ENCODE data around the gene RNU6-9. TPM values are rescaled to one million over a fixed set of nuclear protein-coding genes. Genes with fewer than 3 reads are reported as not detected.

Gene RNU6-9
- polyA plus RNA-seq, 4 donors: not detected

DNA sequence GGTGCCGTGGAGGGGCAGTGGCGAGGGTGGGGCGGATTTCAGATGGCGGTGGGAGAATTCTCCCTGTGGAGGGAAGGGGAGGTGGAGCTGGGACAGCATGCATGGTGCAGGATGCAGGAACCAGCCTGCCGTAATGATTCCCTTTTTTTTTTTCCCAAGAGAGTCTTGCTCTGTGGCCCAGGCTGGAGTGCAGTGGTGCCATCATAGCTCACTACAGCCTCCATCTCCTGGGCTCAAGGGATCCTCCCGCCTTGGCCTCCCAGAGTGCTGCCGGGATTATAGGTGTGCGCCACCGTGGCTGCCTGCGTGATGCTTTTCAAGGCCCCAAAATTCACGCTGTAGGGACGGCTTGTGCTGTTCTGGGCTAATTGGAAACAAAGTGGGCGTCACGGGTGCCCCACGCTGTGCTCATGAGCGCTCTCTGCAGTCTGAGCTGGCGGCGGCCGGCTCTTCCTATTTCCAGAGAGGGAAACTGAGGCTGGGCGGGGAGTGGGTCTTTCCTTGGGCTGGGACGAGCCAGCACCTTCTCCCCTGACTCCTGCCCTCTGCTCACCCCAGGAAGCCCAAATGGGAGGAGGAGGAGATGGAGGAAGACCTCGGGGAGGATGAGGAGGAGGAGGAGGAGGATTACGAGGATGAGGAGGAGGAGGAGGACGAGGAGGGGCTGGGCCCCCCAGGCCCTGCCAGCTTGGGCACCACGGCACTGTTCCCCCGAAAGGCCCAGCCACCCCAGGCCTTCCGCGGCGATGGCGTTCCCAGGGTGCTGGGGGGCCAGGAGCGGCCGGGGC, 38.8 kb downstream of the RNU6-9 start:
- DNase-seq (ENCODE audit: low read depth in 4 of 4, low spot score in 3 of 4): no peak

GRCh38 chr19:932648-933552, 39.6 kb downstream of the RNU6-9 start:
- peak in 2 of 4 donors; percentile 73 to 79 for DNase-seq (ENCODE audit: low read depth in 4 of 4, low spot score in 3 of 4)

- no peak for DNase-seq (ENCODE audit: low read depth in 4 of 4, low spot score in 3 of 4)
These were observed 40.2 kb downstream of the RNU6-9 start for GRCh38 chr19:933553-933882.

- no peak for DNase-seq (ENCODE audit: low read depth in 4 of 4, low spot score in 3 of 4)
These were observed 41.0 kb downstream of the RNU6-9 start for GRCh38 chr19:934197-934840.

DNA sequence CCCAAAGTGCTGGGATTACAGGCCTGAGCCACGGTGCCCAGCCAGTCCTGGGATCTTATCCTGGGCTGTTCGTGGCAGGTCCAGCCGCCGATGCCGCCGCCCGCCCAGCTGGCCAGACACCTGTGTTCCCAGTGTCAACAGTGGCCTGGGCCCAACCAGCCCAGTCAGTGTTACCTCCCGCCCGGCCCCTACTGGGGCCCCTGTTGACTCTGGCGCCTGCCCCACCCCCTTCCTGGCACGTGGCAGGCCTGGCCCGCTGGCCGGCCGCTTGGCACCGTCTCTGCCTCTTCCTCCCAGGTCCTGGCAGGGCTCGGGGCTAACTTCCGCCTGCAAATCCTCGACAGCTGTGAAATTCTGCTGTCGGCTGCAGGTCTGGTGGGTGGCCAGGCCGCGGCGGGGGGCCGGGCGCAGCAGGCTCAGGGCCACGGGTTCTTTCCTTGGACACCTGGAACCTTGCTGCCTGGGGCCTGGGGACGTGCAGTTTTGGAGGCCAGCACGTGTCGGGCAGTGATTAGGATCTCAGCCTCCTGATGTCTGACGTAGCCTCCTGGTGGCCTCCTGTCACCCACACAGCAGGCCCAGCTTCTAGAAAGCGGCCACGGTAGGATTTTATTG, 41.7 kb downstream of the RNU6-9 start:
- no peak for DNase-seq (ENCODE audit: low read depth in 4 of 4, low spot score in 3 of 4)

GRCh38 chr19:936175-936546, 42.9 kb downstream of the RNU6-9 start:
- DNase-seq (ENCODE audit: low read depth in 4 of 4, low spot score in 3 of 4): no peak

- no peak for DNase-seq (ENCODE audit: low read depth in 4 of 4, low spot score in 3 of 4)
These were observed 44.0 kb downstream of the RNU6-9 start for GRCh38 chr19:937259-937694.

DNA sequence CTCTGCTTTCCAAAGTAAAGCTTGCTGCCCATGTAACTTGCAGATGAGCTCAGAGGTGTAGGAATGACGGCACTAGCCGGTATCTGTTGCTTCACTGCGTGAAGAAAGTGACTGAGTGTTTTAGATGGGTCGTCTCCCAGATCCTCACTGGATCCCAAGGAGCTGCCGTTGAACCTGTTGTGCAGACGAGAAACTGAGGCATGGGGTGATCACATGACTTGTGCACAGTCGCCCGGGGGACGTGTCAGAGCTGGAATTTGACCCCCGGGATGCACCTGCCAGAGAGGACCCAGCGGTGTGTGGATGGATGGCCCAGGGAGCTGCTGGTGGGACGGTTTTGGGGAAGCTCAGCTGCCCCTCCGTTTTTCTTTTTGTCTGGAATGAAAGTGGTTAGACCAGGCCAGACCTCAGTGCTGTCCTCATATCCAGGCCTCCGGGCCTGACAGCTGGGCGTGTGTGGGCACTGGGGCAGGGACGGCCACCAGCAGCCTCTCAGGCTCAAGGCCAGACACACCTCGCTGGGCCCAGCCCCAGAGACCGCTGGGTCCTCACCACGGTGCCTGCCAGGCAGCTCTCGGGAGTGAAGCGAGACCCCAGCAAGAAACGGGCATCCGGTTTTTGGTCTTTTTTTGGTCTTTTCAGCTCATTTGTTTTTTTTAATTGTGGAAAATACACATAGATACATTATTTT, 45.1 kb downstream of the RNU6-9 start:
- DNase-seq (ENCODE audit: low read depth in 4 of 4, low spot score in 3 of 4): no peak

- no peak for DNase-seq (ENCODE audit: low read depth in 4 of 4, low spot score in 3 of 4)
These were observed 46.2 kb downstream of the RNU6-9 start for GRCh38 chr19:939439-939838.

DNA sequence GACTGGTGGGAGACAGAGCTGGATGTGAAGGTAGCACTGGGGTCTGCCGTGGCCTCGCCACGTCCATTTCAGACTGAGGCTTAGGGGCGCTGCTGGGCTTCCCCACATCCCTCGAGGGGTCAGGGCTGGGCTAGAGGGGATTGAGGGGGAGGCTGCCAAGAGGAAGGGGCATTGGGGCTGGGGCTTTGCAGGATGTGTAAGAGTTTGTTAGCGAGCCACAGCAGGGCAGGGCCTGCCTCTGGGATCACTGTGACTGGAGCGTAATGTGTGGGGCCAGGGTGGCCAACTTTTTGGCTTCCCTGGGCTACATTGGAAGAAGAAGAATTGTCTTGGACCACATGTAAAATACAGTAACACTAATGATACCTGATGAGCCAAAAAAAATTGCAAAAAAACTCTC, 46.6 kb downstream of the RNU6-9 start:
- no peak for DNase-seq (ENCODE audit: low read depth in 4 of 4, low spot score in 3 of 4)

GRCh38 chr19:940591-941291, 47.5 kb downstream of the RNU6-9 start:
- no peak for DNase-seq (ENCODE audit: low read depth in 4 of 4, low spot score in 3 of 4)

DNA sequence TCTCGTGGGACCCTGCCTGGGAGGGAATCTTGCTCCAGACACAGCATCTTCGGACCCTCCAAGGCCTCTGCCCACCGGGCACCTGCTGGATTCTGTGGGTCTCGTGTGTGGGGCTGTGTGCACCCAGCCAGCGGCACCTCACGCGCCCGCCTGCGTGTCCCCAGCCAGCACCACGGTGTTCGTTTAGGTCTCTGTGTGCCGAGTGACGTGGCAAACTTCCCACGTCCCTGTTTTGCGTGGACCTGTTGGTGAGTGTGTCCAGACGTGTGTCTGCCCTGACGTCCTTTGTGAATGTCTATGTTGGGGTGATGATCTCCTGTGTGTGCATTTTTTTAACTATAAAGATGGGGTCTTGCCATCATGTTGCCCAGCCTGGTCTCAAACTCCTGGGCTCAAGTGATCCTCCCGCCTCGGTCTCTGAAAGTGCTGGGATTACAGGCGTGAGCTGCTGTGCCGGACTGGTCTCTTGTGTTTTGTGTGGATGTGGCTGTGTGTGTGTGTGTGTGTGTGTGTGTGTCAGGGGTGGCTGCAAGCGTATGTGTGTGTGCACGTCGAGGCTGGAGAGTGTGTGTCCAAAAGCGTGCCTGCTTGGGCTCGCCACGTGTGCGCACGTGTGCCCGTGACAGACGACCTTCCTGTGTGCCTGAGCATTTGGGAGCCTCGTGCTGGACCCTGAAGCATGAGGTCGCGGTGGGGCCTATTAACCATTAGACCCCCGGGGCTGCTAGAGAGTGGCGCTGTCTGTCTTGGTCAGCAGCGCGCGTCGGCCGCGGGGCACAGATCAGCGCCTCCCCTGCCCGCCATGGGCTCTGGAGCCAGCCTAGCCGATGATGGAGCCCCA, 48.2 kb downstream of the RNU6-9 start:
- no peak for DNase-seq (ENCODE audit: low read depth in 4 of 4, low spot score in 3 of 4)

GRCh38 chr19:942133-942645, 48.9 kb downstream of the RNU6-9 start:
- DNase-seq (ENCODE audit: low read depth in 4 of 4, low spot score in 3 of 4): no peak

Other genes with a start within 250 kb of the RNU6-9 start
- 10 to 100 TPM; 20.8 to 36.7 (median 27.4) TPM for gene RNF126, start 230.3 kb upstream of the RNU6-9 start, polyA plus RNA-seq (ENCODE audit: insufficient read length in 4 of 4)
- 10 to 100 TPM; 13.8 to 22.5 (median 16.3) TPM for gene FSTL3, start 217.1 kb upstream of the RNU6-9 start, polyA plus RNA-seq (ENCODE audit: insufficient read length in 4 of 4)
- under 1 TPM; 0.17 to 0.48 (median 0.37) TPM for gene PRSS57, start 198.0 kb upstream of the RNU6-9 start, polyA plus RNA-seq (ENCODE audit: insufficient read length in 4 of 4)
- 100 to 1,000 TPM in 1 of 4 donors, 10 to 100 TPM in 3; 79.7 to 121 (median 87.5) TPM for gene PALM, start 184.5 kb upstream of the RNU6-9 start, polyA plus RNA-seq (ENCODE audit: insufficient read length in 4 of 4)
- 1 to 10 TPM; 7.6 to 9.7 (median 8.0) TPM for gene MISP, start 142.4 kb upstream of the RNU6-9 start, polyA plus RNA-seq (ENCODE audit: insufficient read length in 4 of 4)
- gene PTBP1, start 96.0 kb upstream of the RNU6-9 start, polyA plus RNA-seq (ENCODE audit: insufficient read length in 4 of 4): 100 to 1,000 TPM; 365 to 458 (median 390) TPM
- gene PLPPR3, start 71.5 kb upstream of the RNU6-9 start, polyA plus RNA-seq (ENCODE audit: insufficient read length in 4 of 4): 10 to 100 TPM in 3 of 4 donors, 1 to 10 TPM in 1; 8.6 to 19.1 (median 13.6) TPM
- 1 to 10 TPM in 2 of 4 donors, under 1 TPM in 2; 0.76 to 2.4 (median 1.2) TPM for gene AZU1, start 65.6 kb upstream of the RNU6-9 start, polyA plus RNA-seq (ENCODE audit: insufficient read length in 4 of 4)
- 1 to 10 TPM in 2 of 4 donors, under 1 TPM in 2; 0.50 to 1.6 (median 1.2) TPM for gene PRTN3, start 52.5 kb upstream of the RNU6-9 start, polyA plus RNA-seq (ENCODE audit: insufficient read length in 4 of 4)
- gene ELANE, start 41.2 kb upstream of the RNU6-9 start, polyA plus RNA-seq (ENCODE audit: insufficient read length in 4 of 4): under 1 TPM in 3 of 4 donors, not detected in 1; 0.18 to 0.96 (median 0.64) TPM
- 1 to 10 TPM; 2.1 to 5.7 (median 2.6) TPM for gene CFD, start 33.8 kb upstream of the RNU6-9 start, polyA plus RNA-seq (ENCODE audit: insufficient read length in 4 of 4)
- 10 to 100 TPM; 57.1 to 70.8 (median 60.7) TPM for gene MED16, start 297 bp upstream of the RNU6-9 start, polyA plus RNA-seq (ENCODE audit: insufficient read length in 4 of 4)
- 10 to 100 TPM; 44.0 to 61.4 (median 46.7) TPM for gene R3HDM4, start 19.7 kb downstream of the RNU6-9 start, polyA plus RNA-seq (ENCODE audit: insufficient read length in 4 of 4)
- 1 to 10 TPM in 1 of 4 donors, under 1 TPM in 3; 0.38 to 1.6 (median 0.61) TPM for gene KISS1R, start 23.8 kb downstream of the RNU6-9 start, polyA plus RNA-seq (ENCODE audit: insufficient read length in 4 of 4)
- gene ARID3A, start 32.6 kb downstream of the RNU6-9 start, polyA plus RNA-seq (ENCODE audit: insufficient read length in 4 of 4): 10 to 100 TPM; 19.4 to 27.4 (median 22.9) TPM
- 10 to 100 TPM; 33.6 to 78.8 (median 37.7) TPM for gene WDR18, start 90.9 kb downstream of the RNU6-9 start, polyA plus RNA-seq (ENCODE audit: insufficient read length in 4 of 4)
- gene GRIN3B, start 106.9 kb downstream of the RNU6-9 start, polyA plus RNA-seq (ENCODE audit: insufficient read length in 4 of 4): 1 to 10 TPM in 1 of 4 donors, under 1 TPM in 3; 0.44 to 1.3 (median 0.55) TPM
- gene TMEM259, start 127.6 kb downstream of the RNU6-9 start, polyA plus RNA-seq (ENCODE audit: insufficient read length in 4 of 4): 100 to 1,000 TPM in 2 of 4 donors, 10 to 100 TPM in 2; 98.1 to 152 (median 101) TPM
- not detected for gene RNU6-2, start 128.0 kb downstream of the RNU6-9 start, polyA plus RNA-seq (ENCODE audit: insufficient read length in 4 of 4)
- gene CNN2, start 133.1 kb downstream of the RNU6-9 start, polyA plus RNA-seq (ENCODE audit: insufficient read length in 4 of 4): 100 to 1,000 TPM; 161 to 205 (median 176) TPM
- 1 to 10 TPM; 6.2 to 8.9 (median 7.6) TPM for gene ABCA7, start 146.6 kb downstream of the RNU6-9 start, polyA plus RNA-seq (ENCODE audit: insufficient read length in 4 of 4)
- 10 to 100 TPM in 1 of 4 donors, 1 to 10 TPM in 3; 9.3 to 12.8 (median 9.7) TPM for gene ARHGAP45, start 173.7 kb downstream of the RNU6-9 start, polyA plus RNA-seq (ENCODE audit: insufficient read length in 4 of 4)
- gene POLR2E, start 201.9 kb downstream of the RNU6-9 start, polyA plus RNA-seq (ENCODE audit: insufficient read length in 4 of 4): 100 to 1,000 TPM; 134 to 181 (median 142) TPM
- gene GPX4, start 210.5 kb downstream of the RNU6-9 start, polyA plus RNA-seq (ENCODE audit: insufficient read length in 4 of 4): 100 to 1,000 TPM; 242 to 321 (median 252) TPM